HepG2 (cell line): Measurements from ENCODE around the gene CERS4. TPM values are rescaled to one million over a fixed set of nuclear protein-coding genes. Genes with fewer than 3 reads are reported as not detected.

Source experiments
- ATAC-seq: fragments of 200-7000 bp; cut with Tn5 transposase; 3 replicates; pipeline ENCODE4 v1.9.1; 2020; ENCODE audit warnings: mild to moderate bottlenecking, moderate library complexity
- BruUV-seq: library from RNA; stranded (reverse); fragments of 400-500 nt; replicated peaks from 2 replicates; lab custom pipeline; 2021; lab: Mats Ljungman, UMichigan
- CTCF ChIA-PET: fragments of 300-600 bp; formaldehyde crosslinking; extraction: SDS; loops from one replicate; lab custom pipeline; 2021; ENCODE audit warnings: low total read pairs, inconsistent platforms, low intra/inter-chr PET ratio; lab: Yijun Ruan, JAX
- POLR2A ChIA-PET: fragments of 350-600 bp; sonication (Branson Sonifier 250); formaldehyde crosslinking; loops from one replicate; lab custom pipeline; 2020; ENCODE audit warnings: antibody characterized with exemption, inconsistent platforms; lab: Yijun Ruan, JAX
- DNase-seq: peaks from one replicate; pipeline ENCODE4 v3.0.0-alpha.2; 2015; ENCODE audit warnings: low spot score
- FAIRE-seq: peaks from 3 replicates; lab custom pipeline; 2011; peaks lifted over from hg19 to GRCh38; lab: Jason Lieb, UNC
- H2AFZ ChIP-seq: one replicate; pipeline ENCODE4 v1.6.1; 2011; ENCODE audit warnings: low read length, inconsistent platforms
- H3K27ac ChIP-seq: fragments of 300-600 bp; 3 replicates; pipeline ENCODE4 v1.8.0; 2011; ENCODE audit warnings: mixed run types, mild to moderate bottlenecking, mixed read lengths, low read length, inconsistent platforms; ENCODE audit not compliant: insufficient read depth; ENCODE audit errors: extremely low read length
- H3K27me3 ChIP-seq, 2 experiments: fragments of 200-600 bp in 1 of 2; 2 replicates in 1 of 2; 3 replicates in 1 of 2; pipeline versions ENCODE4 v1.6.0 to v1.8.0; 2011; ENCODE audit warnings: low read length in 2 of 2, mild to moderate bottlenecking in 2 of 2, moderate library complexity in 2 of 2, inconsistent platforms in 1 of 2; ENCODE audit not compliant: insufficient read depth in 2 of 2, control insufficient read depth in 1 of 2
- H3K36me3 ChIP-seq, 2 experiments: fragments of 200-600 bp in 1 of 2; replicated peaks in 1 of 2; 2 replicates in 1 of 2; 3 replicates in 1 of 2; pipeline versions ENCODE4 v1.5.1 to v1.8.0; 2011; ENCODE audit warnings: low read length in 2 of 2, inconsistent platforms in 1 of 2; ENCODE audit not compliant: insufficient read depth in 2 of 2, control insufficient read depth in 1 of 2
- H3K4me1 ChIP-seq: 2 replicates; pipeline ENCODE4 v1.5.1; 2012; ENCODE audit warnings: low read length, inconsistent platforms; ENCODE audit not compliant: insufficient read depth
- H3K4me2 ChIP-seq: 2 replicates; pipeline ENCODE4 v1.6.0; 2011; ENCODE audit warnings: low read depth, low read length, inconsistent platforms
- H3K4me3 ChIP-seq, 3 experiments: fragments of 200-600 bp in 1 of 3; sonication (generic), shearing (Covaris generic) in 1 of 3; replicated peaks in 1 of 3; 2 replicates each; pipeline ENCODE4 v1.5.1; 2011 to 2016; ENCODE audit warnings: low read length in 3 of 3, inconsistent platforms in 2 of 3, low read depth in 2 of 3, mild to moderate bottlenecking in 2 of 3, control low read depth in 1 of 3, mixed read lengths in 1 of 3; ENCODE audit not compliant: insufficient read depth in 1 of 3
- H3K79me2 ChIP-seq: one replicate; pipeline ENCODE4 v1.6.1; 2011; ENCODE audit warnings: low read length, inconsistent platforms; ENCODE audit not compliant: insufficient read depth
- H3K9ac ChIP-seq: 2 replicates; pipeline ENCODE4 v1.6.0; 2011; ENCODE audit warnings: mild to moderate bottlenecking, low read depth, low read length, inconsistent platforms; ENCODE audit not compliant: insufficient read depth
- H3K9me3 ChIP-seq: 2 replicates; pipeline ENCODE4 v1.5.1; 2012; ENCODE audit warnings: mild to moderate bottlenecking, low read length
- H4K20me1 ChIP-seq: 2 replicates; pipeline ENCODE4 v1.6.0; 2011; ENCODE audit warnings: inconsistent platforms, mild to moderate bottlenecking, low read length, moderate library complexity; ENCODE audit not compliant: insufficient read depth
- FOXA3 ChIP-seq: IDR thresholded peaks from 2 replicates; pipeline ENCODE4 v1.6.1; 2016; ENCODE audit warnings: missing genetic modification reagents, missing compliant biosample characterization
- HNF4A ChIP-seq: sonication (generic); formaldehyde crosslinking; IDR thresholded peaks from 2 replicates; pipeline ENCODE4 v1.4.0; 2020; ENCODE audit warnings: missing genetic modification reagents
- KDM5A ChIP-seq: fragments of 200-600 bp; sonication (generic); IDR thresholded peaks from 2 replicates; pipeline ENCODE4 v1.7.0; 2018; ENCODE audit warnings: antibody characterized with exemption, mild to moderate bottlenecking, low read length, borderline replicate concordance
- NBN ChIP-seq: fragments of 450-650 bp; conservative IDR thresholded peaks from 2 replicates; pipeline ENCODE4 v1.6.1; 2017
- NCOA5 ChIP-seq: sonication (generic); formaldehyde crosslinking; IDR thresholded peaks from 2 replicates; pipeline ENCODE4 v1.4.0; 2020; ENCODE audit warnings: missing genetic modification reagents
- NFKBIZ ChIP-seq: IDR thresholded peaks from 2 replicates; pipeline ENCODE4 v1.6.1; 2018; ENCODE audit warnings: missing genetic modification reagents, missing compliant biosample characterization
- POGZ ChIP-seq: sonication (generic); formaldehyde crosslinking; IDR thresholded peaks from 2 replicates; pipeline ENCODE4 v1.4.0; 2020; ENCODE audit warnings: mild to moderate bottlenecking, missing genetic modification reagents
- RBM22 ChIP-seq: fragments of 200-400 bp; formaldehyde crosslinking; optimal IDR thresholded peaks from 2 replicates; pipeline ENCODE3; 2017; ENCODE audit warnings: mild to moderate bottlenecking, low read length, moderate library complexity
- SP140L ChIP-seq: sonication (generic); formaldehyde crosslinking; IDR thresholded peaks from 2 replicates; pipeline ENCODE4 v1.4.0; 2020; ENCODE audit warnings: missing genetic modification reagents, borderline replicate concordance
- ZBTB21 ChIP-seq: sonication (generic); formaldehyde crosslinking; IDR thresholded peaks from 2 replicates; pipeline ENCODE4 v1.4.0; 2020; ENCODE audit warnings: missing genetic modification reagents
- ZC3H13 ChIP-seq: sonication (generic); formaldehyde crosslinking; IDR thresholded peaks from 2 replicates; pipeline ENCODE4 v1.8.1; 2023; ENCODE audit warnings: mild to moderate bottlenecking, missing genetic modification reagents, moderate library complexity
- WGBS: methylation state at CpG from one replicate; pipeline ENCODE4 v1.1.6; 2017; ENCODE audit warnings: low lambda C conversion rate; 5-methylcytosine and 5-hydroxymethylcytosine counted together
- in situ Hi-C: cut with HindIII; loops from 2 replicates; pipeline ENCODE4 v1.10.0; 2017; ENCODE audit warnings: low pct_unique_long_range_greater_than_20kb; ENCODE audit not compliant: extremely low pct_ligation_motif_present
- intact Hi-C: fragments of 100-400 bp; cut with micrococcal nuclease; formaldehyde crosslinking; loops from one replicate; pipeline ENCODE4 v1.10.0; 2022; ENCODE audit not compliant: unreplicated experiment
- polyA plus RNA-seq, 8 experiments: library from polyadenylated mRNA; depleted of rRNA in 3 of 8; stranded (reverse) in 7 of 8; unstranded in 1 of 8; fragments of >200 nt; fragmentation: Illumina TruSeq in 4 of 8; extraction: Trizol in 4 of 8; gene quantifications; 2 replicates each; pipeline versions ENCODE4 v1.2.1 to v1.2.3, GENCODE V29; 2011 to 2016; ENCODE audit warnings: low read depth in 4 of 8, missing spikeins in 1 of 8, mixed read lengths in 1 of 8; ENCODE audit not compliant: insufficient read depth in 1 of 8
- total RNA-seq, 5 experiments: library from RNA; depleted of rRNA; stranded (reverse); fragments of >200 nt; fragmentation: Illumina TruSeq; extraction: Trizol; gene quantifications; 2 replicates each; pipeline ENCODE4 v1.2.3, GENCODE V29; 2016; ENCODE audit warnings: low read depth in 1 of 5
- TF ChIP-seq, protein P1 (sequence below): sonication (generic); formaldehyde crosslinking; IDR thresholded peaks from 2 replicates; pipeline ENCODE4 v1.8.0; 2023; ENCODE audit warnings: mild to moderate bottlenecking, missing genetic modification reagents

Gene CERS4
- total and polyA plus RNA-seq, 2 of the 13 experiments (the other 11 are each of a cell fraction or from before 2014, with no cell fraction given): 74.7 to 83.5 TPM

GRCh38 chr19:8302734-8303133, 93.6 kb downstream of the CERS4 start:
- ChIA-PET POLR2A (interaction anchor here (0.7 to 1.8 kb wide), 2 partner anchors 19 to 211 kb away, joined by 4 read pairs; partner anchors contain the start of genes NDUFA7, RPS28 and ZNF414), CTCF (no interaction called here)
- Histone ChIP-seq H3K79me2 (peaks cover 16% of the 10 kb centered on the region), H3K36me3 (peaks cover 8 to 22% of the 10 kb centered on the region in 2 experiments; a peak in 4 of 5 replicates), H3K9me3 (no peaks in the 10 kb centered on the region), H3K4me1 (peaks cover 27% of the 10 kb centered on the region), H4K20me1 (no peaks in the 10 kb centered on the region), H2AFZ (no peak overlapping the region), H3K27ac (no peak overlapping the region), H3K9ac (no peak overlapping the region), H3K4me3 (no peak overlapping the region), H3K4me2 (no peak overlapping the region), H3K27me3 (no peaks in the 10 kb centered on the region)
- no peak for TF ChIP-seq RBM22
- TF ChIP-seq POGZ: no peak
- TF ChIP-seq ZBTB21 (CRISPR knock-in tag): no peak
- no peak for TF ChIP-seq SP140L (CRISPR knock-in tag)
- TF ChIP-seq, protein P1, sequence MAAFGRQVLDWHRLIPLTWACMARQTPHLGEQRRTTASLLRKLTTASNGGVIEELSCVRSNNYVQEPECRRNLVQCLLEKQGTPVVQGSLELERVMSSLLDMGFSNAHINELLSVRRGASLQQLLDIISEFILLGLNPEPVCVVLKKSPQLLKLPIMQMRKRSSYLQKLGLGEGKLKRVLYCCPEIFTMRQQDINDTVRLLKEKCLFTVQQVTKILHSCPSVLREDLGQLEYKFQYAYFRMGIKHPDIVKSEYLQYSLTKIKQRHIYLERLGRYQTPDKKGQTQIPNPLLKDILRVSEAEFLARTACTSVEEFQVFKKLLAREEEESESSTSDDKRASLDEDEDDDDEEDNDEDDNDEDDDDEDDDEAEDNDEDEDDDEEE (CRISPR knock-in tag): no peak
- no peak for TF ChIP-seq KDM5A
- no peak for TF ChIP-seq NCOA5 (CRISPR knock-in tag)
- no peak for TF ChIP-seq NFKBIZ (CRISPR knock-in tag)
- TF ChIP-seq ZC3H13: no peak
- no peak for TF ChIP-seq FOXA3
- no peak for TF ChIP-seq NBN
- TF ChIP-seq HNF4A (CRISPR knock-in tag): no peak
- intact Hi-C loops (no loop called here), in situ Hi-C loops (no loop called here)
- FAIRE-seq: no peak
- 96% methylated on average over 4 of the region's 7 CpGs for WGBS
- BruUV-seq: no TSS peak
- no peak for DNase-seq
- no peak for ATAC-seq
